Stimulated activated CD8-positive, alpha-beta memory T cell treated with anti-CD3 and anti-CD28 coated beads, Interleukin-12 subunit alpha, Interleukin-12 subunit beta, amount 100 ng/mL, for 1 hour (primary cell): Measurements from ENCODE around the gene ASS1.

Source experiments
- DNase-seq: peaks from one replicate; pipeline ENCODE4 v3.0.0-alpha.2; 2020; ENCODE audit warnings: low read depth

Gene ASS1

DNA sequence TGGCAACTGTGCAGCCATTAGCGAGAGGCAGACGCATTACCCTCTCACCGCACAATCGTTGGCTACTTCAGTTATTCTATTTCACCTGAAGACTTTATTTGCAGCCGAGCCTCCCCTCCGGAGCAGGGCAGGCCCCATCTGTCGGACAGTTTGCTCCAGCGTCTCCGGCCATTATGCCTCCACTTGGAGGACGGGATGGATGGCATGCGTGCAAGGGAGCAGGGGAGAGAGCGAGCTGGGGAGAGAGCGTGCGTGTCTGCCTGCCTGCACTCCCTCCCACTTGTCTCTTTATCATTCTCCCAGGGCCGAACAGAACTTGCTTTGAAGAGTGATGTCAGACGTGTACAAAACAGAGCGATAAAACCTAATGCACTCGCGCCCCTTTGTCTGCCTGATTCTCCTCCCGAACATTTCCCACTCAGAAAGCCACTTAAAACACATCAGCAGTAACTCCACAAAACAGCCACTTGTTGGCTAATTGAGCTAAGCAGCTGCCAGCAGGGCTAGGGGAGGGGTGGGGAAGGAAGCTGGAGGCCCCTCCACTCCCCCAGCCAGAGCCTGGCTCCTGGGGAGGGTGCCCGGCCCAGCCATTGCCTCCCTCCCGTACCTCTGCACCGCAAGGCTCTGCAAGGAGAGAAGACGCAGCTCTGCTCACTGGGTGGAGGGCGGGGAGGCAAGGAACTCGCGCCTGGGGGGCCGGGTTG is 91.2 kb downstream of the ASS1 start:
- DNase-seq, result no peak

DNA sequence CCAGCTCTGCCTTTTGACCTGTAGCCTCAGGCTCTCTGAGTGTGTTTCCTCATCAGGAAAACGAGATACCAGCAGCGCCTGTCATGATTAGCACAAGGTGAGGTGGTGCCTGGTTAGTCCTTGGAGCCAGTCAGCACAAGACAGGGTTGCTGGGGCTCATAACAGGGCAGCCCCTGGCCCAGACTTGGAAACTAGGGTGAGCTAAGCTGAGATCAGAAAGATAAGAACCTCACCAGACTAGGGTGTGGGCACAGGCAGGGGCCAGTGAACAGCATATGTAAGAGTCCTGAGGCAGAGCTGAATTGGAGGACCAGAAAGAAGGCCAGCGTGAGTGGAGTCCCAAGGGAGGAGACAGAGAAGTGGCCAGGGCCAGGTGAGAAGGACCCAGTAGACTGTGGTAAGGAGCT is 91.9 kb downstream of the ASS1 start:
- no peak for DNase-seq

DNA sequence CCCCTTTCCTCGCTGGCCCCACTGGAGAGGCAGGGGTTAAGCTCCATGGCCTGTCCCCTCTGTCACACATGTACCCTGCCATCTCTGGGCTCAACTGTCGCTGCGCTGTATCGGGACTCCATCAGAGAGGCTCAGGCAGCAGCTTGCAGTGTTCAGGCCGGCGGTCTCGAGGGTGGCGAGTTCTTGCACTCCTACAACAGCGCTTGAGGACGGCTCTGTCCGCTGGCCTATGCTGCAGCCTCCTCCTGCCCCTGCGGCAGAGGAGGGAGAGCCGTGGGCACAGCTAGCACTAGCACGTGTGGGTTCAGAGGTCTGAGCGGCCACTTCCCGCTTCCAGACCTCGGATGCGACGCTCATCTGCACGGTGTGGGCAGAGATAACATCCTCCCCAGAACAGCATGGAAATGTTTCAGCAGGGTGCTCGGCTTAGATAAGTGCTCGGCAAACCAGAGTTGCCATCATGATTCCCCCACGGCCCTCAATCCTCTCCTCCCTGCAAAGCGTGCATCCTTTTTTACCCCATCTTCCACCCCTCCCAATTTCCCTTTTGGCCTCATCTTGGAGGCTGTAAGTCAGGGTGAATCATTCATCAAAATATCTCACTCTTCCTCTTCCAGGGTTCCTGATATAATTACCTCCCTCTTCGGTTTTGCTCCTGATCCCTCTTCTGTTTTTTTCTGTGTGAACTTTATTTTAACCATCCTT is 92.7 kb downstream of the ASS1 start:
- DNase-seq, result no peak

DNA sequence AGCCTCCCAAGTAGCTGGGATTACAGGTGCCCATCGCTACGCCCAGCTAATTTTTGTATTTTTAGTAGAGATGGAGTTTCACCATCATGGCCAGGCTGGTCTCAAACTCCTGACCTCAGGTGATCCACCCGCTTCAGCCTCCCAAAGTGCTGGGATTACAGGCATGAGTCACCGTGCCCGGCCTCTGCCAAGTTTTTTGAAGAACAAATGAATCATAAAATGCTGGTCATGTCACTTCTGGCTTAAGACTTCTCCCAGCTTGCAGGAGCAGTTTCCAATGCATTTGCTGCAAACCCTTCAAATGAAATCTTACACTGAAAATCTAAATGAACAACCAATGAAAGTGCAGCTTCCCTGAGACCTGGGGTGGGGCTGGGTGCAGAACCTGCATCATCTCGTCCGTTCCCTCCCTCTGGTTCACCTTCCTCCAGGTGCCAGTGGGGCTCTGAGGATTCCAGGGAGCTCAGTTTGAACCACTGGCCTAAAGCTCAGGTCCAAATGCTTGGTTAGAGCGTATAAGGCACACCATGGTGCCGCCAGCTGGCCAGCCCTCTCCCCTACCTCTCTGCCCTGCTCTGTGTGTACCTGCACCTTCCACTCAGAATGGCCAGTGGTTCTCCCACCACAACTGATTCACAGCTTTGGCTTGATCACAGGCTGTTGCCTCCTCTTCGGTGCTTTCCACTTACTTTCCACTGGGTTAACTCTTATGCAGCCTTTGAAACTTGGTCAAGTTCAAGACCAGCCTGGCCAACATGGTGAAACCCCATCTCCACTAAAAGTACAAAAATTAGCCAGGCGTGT is 94.9 kb downstream of the ASS1 start:
- no peak for DNase-seq

DNA sequence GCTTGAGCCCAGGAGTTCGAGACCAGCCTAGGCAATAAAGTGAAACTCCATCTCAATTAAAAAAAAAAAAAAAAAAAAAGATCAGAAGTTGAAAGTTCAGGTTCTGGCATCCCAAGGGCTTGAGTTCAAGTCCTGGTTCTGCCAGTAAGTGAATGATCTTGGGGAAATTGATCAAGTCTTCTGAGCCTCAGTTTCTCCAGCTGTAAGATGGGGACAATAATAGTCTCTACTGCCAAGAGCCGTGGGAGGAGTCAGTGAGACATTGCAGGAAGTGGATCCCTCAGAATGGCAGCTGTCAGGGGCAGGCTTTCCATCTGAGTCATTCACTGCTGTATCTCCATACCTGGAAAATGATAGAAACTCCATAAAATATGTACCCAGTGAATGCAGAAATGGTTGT is 96.8 kb downstream of the ASS1 start:
- DNase-seq, result no peak

DNA sequence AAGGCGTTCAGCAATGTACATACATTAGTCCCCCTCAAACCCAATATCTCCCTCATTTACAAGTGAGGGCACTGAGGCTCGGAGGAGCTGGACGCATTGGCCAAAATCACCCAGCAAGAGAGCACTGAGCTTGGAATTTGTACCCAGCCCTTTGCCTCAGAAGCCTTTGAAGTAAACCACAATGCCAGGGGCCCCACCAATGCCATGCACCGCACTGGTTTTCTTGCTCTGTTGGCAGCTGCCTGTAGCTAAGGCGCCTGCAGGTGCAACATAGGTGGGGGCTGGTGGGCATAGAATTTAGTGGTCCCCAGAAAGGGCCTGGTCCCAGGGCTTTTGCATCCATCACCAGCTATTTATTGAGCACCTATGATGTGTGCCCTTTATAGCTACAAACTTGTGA is 97.3 kb downstream of the ASS1 start:
- no peak for DNase-seq

DNA sequence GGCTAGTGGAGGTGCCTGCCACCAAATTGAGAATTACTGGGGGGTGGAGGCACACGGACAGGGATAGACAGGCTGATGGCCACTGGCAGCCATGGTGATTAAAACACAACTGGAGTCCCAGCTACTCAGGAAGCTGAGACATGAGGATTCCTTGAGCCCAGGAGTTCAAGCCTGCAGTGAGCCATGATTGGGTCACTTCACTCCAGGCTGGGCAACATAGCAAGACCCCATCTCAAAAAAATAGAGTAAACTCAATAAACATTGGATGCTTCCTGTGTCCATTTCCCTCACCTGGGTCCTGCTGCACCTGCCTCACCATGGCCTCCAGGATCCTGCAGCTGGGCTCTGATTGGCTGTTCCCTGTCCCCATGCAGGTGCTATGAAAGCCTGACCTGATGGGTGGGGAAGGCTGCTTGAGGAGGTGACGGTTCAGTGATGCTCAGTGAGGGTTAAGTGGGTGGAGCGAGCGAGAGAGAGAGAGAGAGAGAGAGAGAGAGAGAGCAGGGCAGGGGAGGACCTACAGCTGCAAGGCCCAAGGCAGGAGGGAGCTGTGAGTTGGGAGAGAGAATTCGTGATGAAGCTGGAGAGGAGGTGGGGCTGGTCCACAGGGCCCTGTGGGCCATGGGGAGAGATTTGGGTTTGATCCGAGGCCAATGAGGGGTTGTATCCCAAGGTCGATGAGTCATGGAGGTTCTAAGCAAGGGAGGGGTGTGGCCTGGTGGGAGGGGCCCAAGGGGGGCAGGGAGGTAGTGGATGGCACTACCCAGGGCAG is 97.9 kb downstream of the ASS1 start:
- no peak for DNase-seq

DNA sequence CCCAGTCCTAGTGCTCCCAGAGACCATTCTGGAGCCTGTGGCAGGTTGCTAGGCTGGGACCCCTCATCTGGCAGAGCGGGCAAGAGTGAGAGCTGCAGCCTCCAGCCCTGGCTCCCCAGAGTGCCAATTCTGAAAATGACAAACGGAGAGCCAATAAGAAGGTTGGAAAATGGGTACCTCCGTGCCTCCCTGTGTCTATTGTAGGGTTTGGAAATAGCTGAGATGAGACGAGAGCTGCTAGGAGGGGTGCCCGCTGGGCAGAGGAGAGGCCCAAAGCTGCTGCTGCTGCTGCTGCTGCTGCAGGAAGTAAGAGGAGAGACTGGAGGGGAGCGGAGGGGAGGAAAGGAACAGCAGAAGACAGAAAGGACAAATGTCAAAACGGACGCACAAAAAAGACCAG is 98.6 kb downstream of the ASS1 start:
- DNase-seq, result no peak

DNA sequence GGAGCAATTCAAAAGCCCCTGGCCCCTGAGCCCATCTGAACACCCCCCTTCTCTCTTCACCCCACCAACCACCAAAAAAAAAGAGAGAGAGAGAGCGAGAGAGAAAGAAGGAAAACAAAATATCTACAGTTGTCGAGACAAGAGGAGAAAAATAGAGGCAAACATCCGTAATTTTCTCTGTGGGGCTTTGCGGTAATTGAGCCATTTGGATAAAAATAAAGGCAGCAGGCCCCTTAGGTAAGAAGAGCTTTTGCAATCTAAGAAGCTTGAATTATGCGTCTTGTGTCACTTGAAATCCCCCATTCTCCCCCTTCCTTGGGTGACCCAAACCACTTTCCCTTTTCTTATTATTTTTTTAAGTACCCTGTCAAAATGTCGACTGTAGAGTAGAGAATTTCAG is 99.1 kb downstream of the ASS1 start:
- DNase-seq, result no peak

DNA sequence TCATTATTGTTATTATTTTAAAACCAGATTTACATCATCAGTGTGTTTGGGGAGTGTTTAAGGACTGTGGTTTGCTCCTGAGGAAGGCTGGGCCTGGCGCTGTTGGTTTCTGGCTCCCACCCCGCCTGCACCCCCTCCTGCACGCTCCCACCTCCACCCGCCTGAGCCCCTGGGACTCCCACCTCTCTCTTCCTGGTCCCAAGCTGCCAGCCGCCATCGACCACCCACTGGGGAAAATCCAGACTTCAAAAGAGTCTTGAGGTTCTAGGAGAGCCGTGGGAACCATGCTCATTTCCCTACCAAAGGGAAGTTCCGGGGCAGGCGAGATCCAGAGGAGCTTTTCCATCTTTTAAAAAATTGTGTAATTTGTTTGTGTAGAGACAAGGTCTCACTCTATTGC is 99.6 kb downstream of the ASS1 start:
- no peak for DNase-seq

DNA sequence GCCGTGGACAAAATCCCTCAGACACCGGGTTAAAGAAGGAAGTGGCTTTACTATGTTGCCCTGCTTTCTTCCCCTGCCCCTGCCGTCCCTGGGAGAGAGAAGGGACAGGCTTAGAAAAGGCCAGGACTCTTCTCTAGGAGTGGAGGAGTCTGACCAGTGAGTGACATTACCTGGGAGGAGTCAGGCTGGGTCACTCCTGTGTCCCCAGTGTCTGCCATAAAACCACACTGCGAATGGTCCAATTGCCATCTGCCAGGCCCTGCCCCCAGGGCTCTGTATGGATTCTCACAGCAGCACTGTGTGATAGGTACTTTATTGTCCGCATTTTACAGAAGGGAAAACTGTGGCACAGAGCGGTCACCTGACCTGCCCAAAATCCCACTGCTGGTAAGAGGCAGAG is 103.3 kb downstream of the ASS1 start:
- DNase-seq, result no peak

DNA sequence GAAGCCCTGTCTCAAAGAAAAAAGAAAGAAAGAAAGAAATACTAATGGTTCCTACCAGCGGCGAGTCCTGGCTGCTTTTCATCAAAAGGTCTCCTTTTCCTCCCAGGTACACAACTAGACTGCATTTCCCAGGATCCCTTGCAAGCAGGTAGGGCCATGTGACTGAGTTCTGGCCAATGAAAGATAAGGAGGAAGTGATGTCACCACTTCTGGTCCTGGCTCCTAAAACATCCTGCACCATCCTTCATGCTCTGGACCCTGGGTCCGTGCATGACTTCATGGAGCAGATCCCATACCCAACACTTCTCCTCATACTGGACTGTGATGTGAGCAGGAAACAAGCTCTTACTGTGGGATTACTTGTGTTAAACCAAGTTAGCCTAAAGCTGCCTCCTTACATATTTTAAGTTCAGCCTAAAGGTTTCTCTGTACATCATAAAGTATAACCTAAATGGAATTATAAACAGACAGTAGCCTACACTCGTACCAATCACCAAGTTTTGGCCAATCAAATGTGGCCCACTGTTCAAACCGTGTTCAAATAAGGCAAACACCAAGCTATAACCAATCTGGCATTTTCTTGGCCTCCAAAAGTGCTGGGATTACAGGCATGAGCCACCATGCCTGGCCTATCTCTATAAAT is 104.5 kb downstream of the ASS1 start:
- DNase-seq, result no peak
